GM18907 (cell line): ENCODE results near the gene ASTN1.
A peak's percentile ranks its signal among the peaks of the same experiment; 100 is the strongest.

ENCODE experiments used
- ATAC-seq: cut with Tn5 transposase; IDR thresholded peaks from one replicate; pipeline ENCODE4 v1.9.1; 2021; ENCODE audit warnings: mild to moderate bottlenecking, moderate library complexity; ENCODE audit not compliant: unreplicated experiment

ASTN1 gene

GRCh38 chr1:176934370-176934769, 230.1 kb downstream of the ASTN1 start:
- no peak for ATAC-seq

- ATAC-seq = no peak
Observed at GRCh38 chr1:176932114-176933104, 232.1 kb downstream of the ASTN1 start.

DNA sequence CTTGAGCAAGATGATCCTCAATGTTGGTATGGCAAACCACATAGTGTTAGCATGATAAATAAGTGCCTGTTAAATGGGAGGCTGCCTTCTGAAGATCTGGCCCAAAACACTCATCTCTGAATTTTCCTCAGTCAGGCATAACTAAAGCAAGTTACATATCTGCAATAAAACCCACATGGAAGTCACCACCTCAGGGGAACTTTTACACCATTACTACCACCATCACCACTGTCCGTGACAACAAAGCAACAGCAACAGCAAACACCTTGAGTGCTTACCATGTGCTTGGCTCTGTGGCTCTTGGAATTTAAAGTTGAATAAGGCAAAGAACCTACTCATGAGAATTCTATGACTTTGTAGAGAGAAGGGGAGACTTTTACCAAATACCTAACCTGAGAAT, 233.0 kb downstream of the ASTN1 start:
- ATAC-seq = no peak

- ATAC-seq = no peak
Observed at GRCh38 chr1:176926330-176927086, 238.0 kb downstream of the ASTN1 start.

- no peak for ATAC-seq
Observed at GRCh38 chr1:176925223-176925622, 239.3 kb downstream of the ASTN1 start.

GRCh38 chr1:176923283-176923682, 241.2 kb downstream of the ASTN1 start:
- ATAC-seq = no peak

GRCh38 chr1:176919386-176920378, 244.8 kb downstream of the ASTN1 start:
- ATAC-seq = no peak

GRCh38 chr1:176905648-176906047, 258.9 kb downstream of the ASTN1 start:
- ATAC-seq = no peak

- ATAC-seq = no peak
Observed at GRCh38 chr1:176904057-176904751, 260.3 kb downstream of the ASTN1 start.

DNA sequence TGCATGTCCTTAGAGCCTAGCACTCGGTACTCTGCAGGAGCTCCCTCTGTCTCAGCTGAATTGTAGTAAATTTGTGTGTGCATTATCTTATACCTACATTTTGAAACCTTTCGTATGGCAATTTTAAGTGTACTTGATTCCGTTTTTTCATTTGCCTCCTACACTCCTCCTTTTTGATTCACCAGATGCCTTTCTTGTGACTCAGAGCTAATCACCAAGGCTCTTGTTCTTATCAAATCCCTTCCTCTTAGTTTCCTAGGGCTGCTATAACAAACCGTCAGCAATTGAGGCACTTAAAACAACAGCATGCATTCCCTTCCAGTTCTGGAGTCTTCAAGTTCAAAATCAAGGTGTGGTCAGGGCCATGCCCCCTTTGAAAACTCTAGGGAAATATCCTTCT, 261.0 kb downstream of the ASTN1 start:
- ATAC-seq = no peak

DNA sequence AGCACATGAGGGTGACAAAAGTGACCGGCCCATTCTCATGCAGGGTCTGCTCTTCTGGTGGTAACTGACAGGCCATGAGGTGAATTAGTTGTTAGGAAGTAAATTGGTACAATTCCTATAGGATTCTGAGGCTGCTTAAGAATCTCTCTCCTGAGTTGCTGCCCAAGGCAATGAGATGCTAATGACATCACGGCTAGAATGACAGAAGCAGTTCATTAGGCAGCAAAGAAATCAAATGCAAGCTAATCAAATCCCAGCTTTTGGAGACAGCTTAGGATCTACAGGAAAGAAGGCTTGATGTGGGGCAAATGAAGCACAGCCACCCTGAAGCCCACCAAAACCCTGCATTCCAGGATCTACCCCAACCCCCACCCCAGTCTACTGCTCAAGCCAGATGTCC, 265.2 kb downstream of the ASTN1 start:
- ATAC-seq = no peak

DNA sequence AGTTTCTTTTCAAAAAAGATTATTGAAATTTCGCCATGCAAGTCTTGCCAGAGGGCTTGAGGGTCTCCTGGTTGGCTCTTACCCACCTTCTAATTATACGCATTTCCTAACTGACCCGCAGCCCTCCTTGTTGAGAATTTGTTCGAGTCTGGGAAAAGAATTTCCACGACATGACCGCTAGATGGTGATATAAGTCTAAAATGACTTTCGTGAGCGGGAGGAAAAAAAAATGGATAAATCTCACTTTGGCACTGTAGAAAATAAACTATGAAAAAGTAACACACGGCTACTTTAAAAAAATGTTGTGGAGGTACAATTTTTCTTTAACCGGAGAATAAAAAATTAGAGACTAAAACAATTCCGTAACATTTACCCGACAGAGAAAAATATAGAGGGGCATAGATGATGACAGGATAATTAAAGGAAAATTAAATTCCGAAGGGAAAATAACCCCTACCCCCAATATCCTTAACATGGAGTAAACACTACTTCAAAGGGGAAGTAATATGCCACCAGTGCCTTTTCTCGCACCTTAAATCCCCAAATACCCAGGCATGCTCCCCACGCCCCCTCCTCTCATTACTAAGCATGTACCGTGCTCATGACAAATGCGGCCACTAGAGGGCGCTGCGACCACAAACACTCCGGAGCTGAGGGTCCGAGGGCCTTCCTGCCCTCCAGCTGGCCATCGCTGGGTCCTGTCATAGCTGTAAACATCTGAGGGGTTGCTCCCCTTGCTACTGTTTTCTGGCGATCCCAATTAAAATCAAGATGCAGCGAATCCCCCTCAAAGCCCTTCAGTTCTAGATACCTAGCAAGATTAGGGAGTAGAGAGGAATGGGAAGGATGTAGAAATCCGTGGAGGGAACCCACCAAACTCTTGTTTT, 266.9 kb downstream of the ASTN1 start:
- ATAC-seq = peak; percentile 77

GRCh38 chr1:176896216-176896615, 268.3 kb downstream of the ASTN1 start:
- no peak for ATAC-seq

- no peak for ATAC-seq
Observed at GRCh38 chr1:176894450-176894849, 270.1 kb downstream of the ASTN1 start.

GRCh38 chr1:176893625-176894352, 270.7 kb downstream of the ASTN1 start:
- ATAC-seq = no peak

GRCh38 chr1:176888471-176889032, 276.0 kb downstream of the ASTN1 start:
- ATAC-seq = no peak

DNA sequence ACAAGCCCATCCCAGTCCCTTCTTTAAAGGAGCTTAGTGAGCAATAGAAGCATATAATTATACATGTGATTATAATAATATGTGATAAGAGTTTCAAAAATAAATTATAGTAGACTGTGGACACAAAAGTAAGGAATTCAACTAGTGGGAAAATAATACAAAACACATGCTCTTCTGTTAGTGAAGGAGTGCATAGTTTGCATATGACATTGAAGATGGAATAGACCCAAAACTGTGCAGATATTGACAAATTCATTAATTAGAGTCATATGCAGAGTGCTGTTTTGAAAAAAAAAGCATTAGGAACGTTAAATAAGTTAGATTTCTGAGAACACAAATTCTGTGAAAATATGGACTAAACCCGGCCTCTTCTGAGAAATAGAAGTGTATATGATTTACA, 278.8 kb downstream of the ASTN1 start:
- ATAC-seq = no peak

- no peak for ATAC-seq
Observed at GRCh38 chr1:176885341-176885740, 279.2 kb downstream of the ASTN1 start.
